OCI-LY3 (cell line): ENCODE data around the gene HOXD13.

Experiments
- EZH2phosphoT487 ChIP-seq: fragments of 200-600 bp; shearing (Covaris generic); IDR thresholded peaks from 2 replicates; pipeline ENCODE4 v1.6.1; 2018; ENCODE audit warnings: antibody characterized with exemption, mixed run types, low read depth
- TF ChIP-seq, protein P1 (sequence below): fragments of 200-600, 300-600 bp; sonication (generic); IDR thresholded peaks from 2 replicates; pipeline ENCODE4 v1.5.1; 2014; ENCODE audit warnings: antibody characterized with exemption, low read length, low read depth

DNA sequence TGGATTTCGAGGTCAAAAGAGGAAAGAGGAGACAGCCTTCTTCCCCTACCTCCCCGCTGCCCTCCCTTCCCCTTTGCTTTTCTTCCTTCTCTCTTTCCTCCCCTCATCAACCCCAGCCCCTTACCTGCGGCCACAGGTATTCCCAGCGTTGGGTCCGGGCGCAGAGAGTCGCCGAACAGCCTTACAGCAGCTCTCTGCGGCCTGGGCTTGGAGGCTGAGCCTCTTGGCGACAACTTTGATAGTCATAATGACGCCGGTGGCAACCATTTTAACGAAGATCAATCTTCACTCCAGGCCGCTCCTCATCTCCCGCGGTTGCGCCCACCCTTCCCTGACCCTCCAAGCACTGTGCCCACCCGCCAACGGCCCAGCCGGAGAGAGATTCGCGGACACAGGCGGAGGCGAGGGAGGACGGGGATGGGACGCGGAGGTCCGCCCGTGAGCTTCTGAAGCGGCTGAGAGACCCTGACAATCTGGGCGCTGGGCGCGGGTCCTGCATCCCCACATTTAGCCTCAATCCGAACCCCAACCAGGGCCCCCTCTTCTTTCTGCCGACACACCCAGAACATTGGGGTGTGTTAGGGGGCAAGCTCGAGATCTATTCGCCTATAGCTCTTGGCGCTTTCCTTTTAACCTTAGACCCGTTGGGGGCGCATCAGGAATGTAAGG is 7.3 kb upstream of the HOXD13 start:
- TF ChIP-seq, protein P1, sequence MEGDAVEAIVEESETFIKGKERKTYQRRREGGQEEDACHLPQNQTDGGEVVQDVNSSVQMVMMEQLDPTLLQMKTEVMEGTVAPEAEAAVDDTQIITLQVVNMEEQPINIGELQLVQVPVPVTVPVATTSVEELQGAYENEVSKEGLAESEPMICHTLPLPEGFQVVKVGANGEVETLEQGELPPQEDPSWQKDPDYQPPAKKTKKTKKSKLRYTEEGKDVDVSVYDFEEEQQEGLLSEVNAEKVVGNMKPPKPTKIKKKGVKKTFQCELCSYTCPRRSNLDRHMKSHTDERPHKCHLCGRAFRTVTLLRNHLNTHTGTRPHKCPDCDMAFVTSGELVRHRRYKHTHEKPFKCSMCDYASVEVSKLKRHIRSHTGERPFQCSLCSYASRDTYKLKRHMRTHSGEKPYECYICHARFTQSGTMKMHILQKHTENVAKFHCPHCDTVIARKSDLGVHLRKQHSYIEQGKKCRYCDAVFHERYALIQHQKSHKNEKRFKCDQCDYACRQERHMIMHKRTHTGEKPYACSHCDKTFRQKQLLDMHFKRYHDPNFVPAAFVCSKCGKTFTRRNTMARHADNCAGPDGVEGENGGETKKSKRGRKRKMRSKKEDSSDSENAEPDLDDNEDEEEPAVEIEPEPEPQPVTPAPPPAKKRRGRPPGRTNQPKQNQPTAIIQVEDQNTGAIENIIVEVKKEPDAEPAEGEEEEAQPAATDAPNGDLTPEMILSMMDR, result no peak
- TF ChIP-seq EZH2phosphoT487, result no peak
